ENCODE results near the gene ZBTB7B. TPM values are rescaled to one million over a fixed set of nuclear protein-coding genes. Genes with fewer than 3 reads are reported as not detected.

Gene ZBTB7B
- total RNA-seq, 4 donors from 2014 or later, result 44.6 to 53.4 (median 49.5) TPM

- Histone ChIP-seq H3K36me3 (no peaks in the 10 kb centered on the region), H3K27ac (peak overlapping the region in 2 of 4 donors; percentile 16 to 56), H3K4me3 (no peak overlapping the region), H3K4me1 (peaks cover 0 to 23% (median 7%) of the 10 kb centered on the region in 4 donors), H3K9me3 (no peaks in the 10 kb centered on the region), H3K27me3 (no peaks in the 10 kb centered on the region)
- peak; percentile 63 to 79 for DNase-seq (ENCODE audit: low spot score in 2 of 2)
- TF ChIP-seq CTCF (IDR thresholded peaks at IDR 0.05), result peak; percentile 56 to 78 (median 67)
- no peak for TF ChIP-seq POLR2A (IDR thresholded peaks at IDR 0.05)
- WGBS, 2 donors, result 52 to 55% methylated on average over 7 of the region's 7 CpGs
Observed at GRCh38 chr1:155044812-155045657, 42.4 kb downstream of the ZBTB7B start.

- H3K4me1 ChIP-seq, result peaks cover 0 to 43% (median 20%) of the 10 kb centered on the region in 4 donors
- WGBS, 2 donors, result 82 to 85% methylated on average over 8 of the region's 8 CpGs
- H3K36me3 ChIP-seq, result peaks cover 0 to 2% (median 0%) of the 10 kb centered on the region in 3 donors
- no peaks in the 10 kb centered on the region for H3K9me3 ChIP-seq
- no peak for DNase-seq (ENCODE audit: low spot score in 2 of 2)
- H3K4me3 ChIP-seq, result no peak overlapping the region
- no peak overlapping the region for H3K27ac ChIP-seq
- no peak for TF ChIP-seq EP300 (IDR thresholded peaks at IDR 0.05)
- H3K27me3 ChIP-seq, result no peaks in the 10 kb centered on the region
Observed at GRCh38 chr1:155048449-155049334, 46.1 kb downstream of the ZBTB7B start.

GRCh38 chr1:155049651-155050559, 47.3 kb downstream of the ZBTB7B start:
- Histone ChIP-seq H3K27me3 (no peaks in the 10 kb centered on the region), H3K27ac (peak overlapping the region; percentile 71 to 94 (median 88)), H3K9me3 (no peaks in the 10 kb centered on the region), H3K4me1 (peaks cover 0 to 37% (median 20%) of the 10 kb centered on the region in 4 donors), H3K36me3 (peaks cover 0 to 14% (median 0%) of the 10 kb centered on the region in 3 donors), H3K4me3 (peak overlapping the region; percentile 70 to 88 (median 80))
- DNase-seq (ENCODE audit: low spot score in 2 of 2), result no peak
- TF ChIP-seq CTCF (IDR thresholded peaks at IDR 0.05) (no peak), POLR2A (IDR thresholded peaks at IDR 0.05) (no peak), EP300 (IDR thresholded peaks at IDR 0.05) (no peak)
- 13 to 20% methylated on average over 10 of the region's 10 CpGs for WGBS, 2 donors

- DNase-seq (ENCODE audit: low spot score in 2 of 2), result peak; percentile 70 to 72
- Histone ChIP-seq H3K36me3 (peaks cover 1 to 22% (median 3%) of the 10 kb centered on the region in 3 donors), H3K27me3 (no peaks in the 10 kb centered on the region), H3K4me1 (peaks cover 0 to 29% (median 20%) of the 10 kb centered on the region in 4 donors), H3K9me3 (no peaks in the 10 kb centered on the region), H3K27ac (peak within 1 kb of the TSS; percentile 71 to 94 (median 92)), H3K4me3 (peak within 1 kb of the TSS; percentile 70 to 89 (median 82))
- TF ChIP-seq POLR2A (IDR thresholded peaks at IDR 0.05) (peak; percentile 20 to 42), EP300 (IDR thresholded peaks at IDR 0.05) (peak in 1 of 2 donors; percentile 55), CTCF (IDR thresholded peaks at IDR 0.05) (peak; percentile 85 to 97 (median 94))
- WGBS, 2 donors, result 0% methylated on average over 3 to 65 of the region's 99 CpGs
Observed at GRCh38 chr1:155050560-155051341, 48.1 kb downstream of the ZBTB7B start, which contains the start of gene ADAM15. TSS of gene ADAM15 (plus strand) at chr1:155051316. CDS start at chr1:155051387, 71 bp downstream.

Measured in tibial nerve (tissue), 4 donors.